H9 (cell line): ENCODE results near the gene NCS1. TPM values are rescaled to one million over a fixed set of nuclear protein-coding genes. Genes with fewer than 3 reads are reported as not detected.

Source experiments
- DNase-seq: peaks from one replicate; pipeline ENCODE4 v3.0.0-alpha.2; 2017
- H2AFZ ChIP-seq: one replicate; pipeline ENCODE4 v1.6.1; 2013; ENCODE audit warnings: mild to moderate bottlenecking, low read length, control low read depth, moderate library complexity
- H2AK5ac ChIP-seq: 2 replicates; pipeline ENCODE4 v1.6.1; 2013; ENCODE audit warnings: low read length, control low read depth, mixed read lengths; ENCODE audit not compliant: insufficient read length
- H2BK120ac ChIP-seq: one replicate; pipeline ENCODE4 v1.6.1; 2013; ENCODE audit warnings: low read depth, mild to moderate bottlenecking, low read length, control low read depth, inconsistent platforms; ENCODE audit not compliant: poor library complexity, severe bottlenecking
- H2BK12ac ChIP-seq: 2 replicates; pipeline ENCODE4 v1.6.1; 2013; ENCODE audit warnings: low read length, control low read depth, mixed read lengths, low read depth; ENCODE audit not compliant: insufficient read length
- H2BK15ac ChIP-seq: 2 replicates; pipeline ENCODE4 v1.6.1; 2013; ENCODE audit warnings: low read depth, low read length, control low read depth
- H2BK20ac ChIP-seq: one replicate; pipeline ENCODE4 v1.6.1; 2013; ENCODE audit warnings: low read depth, mild to moderate bottlenecking, low read length, control low read depth, inconsistent platforms; ENCODE audit not compliant: poor library complexity, severe bottlenecking
- H2BK5ac ChIP-seq: 2 replicates; pipeline ENCODE4 v1.6.1; 2013; ENCODE audit warnings: low read length, control low read depth, mixed read lengths; ENCODE audit not compliant: insufficient read length
- H3K14ac ChIP-seq: 2 replicates; pipeline ENCODE4 v1.6.1; 2013; ENCODE audit warnings: low read length, control low read depth; ENCODE audit not compliant: insufficient read depth
- H3K18ac ChIP-seq: 2 replicates; pipeline ENCODE4 v1.6.1; 2013; ENCODE audit warnings: low read depth, mild to moderate bottlenecking, mixed read lengths, low read length, control low read depth; ENCODE audit not compliant: insufficient read length
- H3K23ac ChIP-seq: 2 replicates; pipeline ENCODE4 v1.6.1; 2013; ENCODE audit warnings: low read length, control low read depth, mixed read lengths, low read depth; ENCODE audit not compliant: insufficient read length
- H3K23me2 ChIP-seq: 2 replicates; pipeline ENCODE4 v1.6.1; 2013; ENCODE audit warnings: low read depth, mild to moderate bottlenecking, mixed read lengths, low read length, control low read depth; ENCODE audit not compliant: insufficient read length, poor library complexity, severe bottlenecking
- H3K27ac ChIP-seq: 2 replicates; pipeline ENCODE4 v1.5.1; 2013; ENCODE audit warnings: low read length, control low read depth, mixed read lengths, low read depth; ENCODE audit not compliant: insufficient read length
- H3K27me3 ChIP-seq: 2 replicates; pipeline ENCODE4 v1.6.1; 2013; ENCODE audit warnings: low read length, control low read depth, inconsistent platforms; ENCODE audit not compliant: insufficient read depth
- H3K4ac ChIP-seq: 2 replicates; pipeline ENCODE4 v1.6.1; 2013; ENCODE audit warnings: low read depth, mild to moderate bottlenecking, control low read depth, inconsistent platforms, low read length, moderate library complexity
- H3K4me1 ChIP-seq: 2 replicates; pipeline ENCODE4 v1.6.1; 2013; ENCODE audit warnings: low read length, control low read depth, inconsistent platforms; ENCODE audit not compliant: insufficient read depth
- H3K4me2 ChIP-seq: 2 replicates; pipeline ENCODE4 v1.6.1; 2013; ENCODE audit warnings: low read length, control low read depth, mixed read lengths; ENCODE audit not compliant: insufficient read length, insufficient read depth
- H3K56ac ChIP-seq: 2 replicates; pipeline ENCODE4 v1.6.1; 2013; ENCODE audit warnings: low read depth, mild to moderate bottlenecking, mixed read lengths, low read length, control low read depth; ENCODE audit not compliant: insufficient read length
- H3K79me1 ChIP-seq: 2 replicates; pipeline ENCODE4 v1.6.1; 2013; ENCODE audit warnings: low read depth, mild to moderate bottlenecking, moderate library complexity, low read length, control low read depth, inconsistent platforms; ENCODE audit not compliant: insufficient read depth, poor library complexity, severe bottlenecking
- H3K79me2 ChIP-seq: 2 replicates; pipeline ENCODE4 v1.6.1; 2013; ENCODE audit warnings: low read length, control low read depth, inconsistent platforms; ENCODE audit not compliant: insufficient read depth
- H3K9ac ChIP-seq: 2 replicates; pipeline ENCODE4 v1.6.1; 2013; ENCODE audit warnings: low read length, control low read depth, mixed read lengths; ENCODE audit not compliant: insufficient read length; ENCODE audit errors: extremely low read depth
- H3K9me3 ChIP-seq: one replicate; pipeline ENCODE4 v1.6.1; 2013; ENCODE audit warnings: low read depth, low read length, inconsistent platforms; ENCODE audit not compliant: control insufficient read depth
- H3T11ph ChIP-seq: one replicate; pipeline ENCODE4 v1.6.1; 2013; ENCODE audit warnings: mild to moderate bottlenecking, low read length, control low read depth, inconsistent platforms
- H4K20me1 ChIP-seq: one replicate; pipeline ENCODE4 v1.6.1; 2013; ENCODE audit not compliant: control insufficient read depth, insufficient read length, insufficient read depth
- H4K5ac ChIP-seq: 2 replicates; pipeline ENCODE4 v1.6.1; 2013; ENCODE audit warnings: low read depth, mild to moderate bottlenecking, mixed read lengths, low read length, control low read depth; ENCODE audit not compliant: insufficient read length
- H4K8ac ChIP-seq: replicated peaks from 2 replicates; pipeline ENCODE4 v1.6.1; 2013; ENCODE audit warnings: low read length, control low read depth, mixed read lengths, low read depth; ENCODE audit not compliant: insufficient read length
- H4K91ac ChIP-seq: 2 replicates; pipeline ENCODE4 v1.6.1; 2013; ENCODE audit warnings: low read depth, mild to moderate bottlenecking, moderate library complexity, mixed read lengths, low read length, control low read depth; ENCODE audit not compliant: insufficient read length
- H3K27ac Mint-ChIP-seq, 3 experiments: 2 replicates in 2 of 3; 3 replicates in 1 of 3; pipeline ENCODE4 v1.8.0; 2020 to 2021; ENCODE audit warnings: mixed read lengths in 3 of 3, mild to moderate bottlenecking in 1 of 3, moderate library complexity in 1 of 3
- H3K27me3 Mint-ChIP-seq: 2 replicates; pipeline ENCODE4 v1.8.0; 2021; ENCODE audit warnings: low read depth, mild to moderate bottlenecking, moderate library complexity, mixed read lengths
- H3K36me3 Mint-ChIP-seq, 3 experiments: 2 replicates in 2 of 3; 3 replicates in 1 of 3; pipeline ENCODE4 v1.8.0; 2020 to 2021; ENCODE audit warnings: low read depth in 3 of 3, mixed read lengths in 3 of 3; ENCODE audit not compliant: insufficient read depth in 1 of 3
- H3K4me1 Mint-ChIP-seq, 2 experiments: 2 replicates each; pipeline ENCODE4 v1.8.0; 2020; ENCODE audit warnings: mixed read lengths in 2 of 2
- H3K4me3 Mint-ChIP-seq, 2 experiments: 2 replicates in 1 of 2; 3 replicates in 1 of 2; pipeline ENCODE4 v1.8.0; 2020 to 2021; ENCODE audit warnings: mild to moderate bottlenecking in 2 of 2, mixed read lengths in 2 of 2, moderate library complexity in 1 of 2
- H3K9me3 Mint-ChIP-seq, 2 experiments: 2 replicates in 1 of 2; 3 replicates in 1 of 2; pipeline ENCODE4 v1.8.0; 2020; ENCODE audit warnings: mild to moderate bottlenecking in 2 of 2, mixed read lengths in 2 of 2, moderate library complexity in 1 of 2
- CTCF ChIP-seq: fragments of 200-600 bp; sonication (generic); conservative IDR thresholded peaks from 3 replicates; pipeline ENCODE4 v1.8.0; 2021; ENCODE audit warnings: antibody characterized with exemption, mild to moderate bottlenecking
- WGBS: extraction: QIAGEN DNeasy Blood & Tissue Kit; methylation state at CpG from one replicate; pipeline ENCODE4 v1.1.7; 2013; ENCODE audit warnings: missing lambda C conversion rate, low lambda C conversion rate, mixed read lengths; ENCODE audit not compliant: insufficient read length; ENCODE audit errors: extremely low coverage; 5-methylcytosine and 5-hydroxymethylcytosine counted together
- total RNA-seq: library from RNA; stranded (reverse); gene quantifications from 2 replicates; pipeline ENCODE4 v1.2.1, GENCODE V29; 2021

The NCS1 gene
- total RNA-seq, 1 experiment from 2014 or later, result 38.1 TPM

GRCh38 chr9:130173666-130173983 is 1.4 kb downstream of the NCS1 start:
- Histone ChIP-seq H2AFZ (no peak overlapping the region), H3K56ac (no peak overlapping the region), H3K9me3 (no peaks in the 10 kb centered on the region), H2BK5ac (no peak overlapping the region), H4K8ac (no peak overlapping the region), H2AK5ac (no peak overlapping the region), H3K14ac (peak overlapping the region; percentile 13; the same call in 1 of the 2 replicates), H3T11ph (no peak overlapping the region), H3K9ac (no peak overlapping the region), H3K27me3 (no peaks in the 10 kb centered on the region), H2BK15ac (no peak overlapping the region), H3K79me2 (peaks cover 2% of the 10 kb centered on the region; the same call in 1 of the 2 replicates), H3K18ac (no peak overlapping the region), H4K91ac (no peak overlapping the region), H3K4ac (no peak overlapping the region), H2BK120ac (no peak overlapping the region), H3K4me1 (no peaks in the 10 kb centered on the region), H2BK12ac (no peak overlapping the region), H3K4me2 (peak overlapping the region; percentile 49), H3K27ac (no peak overlapping the region), H4K5ac (no peak overlapping the region), H3K23me2 (peaks cover 12% of the 10 kb centered on the region), H4K20me1 (no peaks in the 10 kb centered on the region), H2BK20ac (no peak overlapping the region), H3K23ac (no peak overlapping the region), H3K79me1 (no peaks in the 10 kb centered on the region)
- Mint-ChIP-seq H3K4me3 (peak overlapping the region; percentile 81 to 90), H3K9me3 (no peaks in the 10 kb centered on the region; a peak in 1 of 5 replicates), H3K27ac (no peak overlapping the region), H3K36me3 (no peaks in the 10 kb centered on the region; a peak in 1 of 7 replicates), H3K4me1 (peaks cover 10 to 40% of the 10 kb centered on the region in 2 experiments), H3K27me3 (peaks cover 22% of the 10 kb centered on the region)
- DNase-seq, result no peak
- TF ChIP-seq CTCF, result no peak
- no CpG with 5 or more reads among the region's 9 CpGs for WGBS
